Tibial artery (tissue), 4 donors: ENCODE results near the gene HOXC5.

ENCODE experiments used
- DNase-seq, 2 donors: peaks; one replicate each; pipeline ENCODE4 v3.0.0-alpha.2; 2019
- H3K27ac ChIP-seq, 2 donors: fragments of 200-600 bp; sonication (generic) in 1 of 2; 1 replicate in 1 of 2; 2 replicates in 1 of 2; pipeline ENCODE4 v1.5.1; 2018 to 2019; ENCODE audit warnings: mild to moderate bottlenecking in 1 of 2
- H3K27me3 ChIP-seq, 2 donors: fragments of 200-600 bp; sonication (generic) in 1 of 2; one replicate each; pipeline versions ENCODE4 v1.5.1 to v1.6.0; 2016 to 2019
- H3K36me3 ChIP-seq, 3 donors: fragments of 200-600 bp; sonication (generic) in 2 of 3; one replicate each; pipeline ENCODE4 v1.5.1; 2016 to 2019; ENCODE audit warnings: mild to moderate bottlenecking in 2 of 3
- H3K4me1 ChIP-seq, 4 donors: fragments of 200-600 bp; sonication (generic) in 2 of 4; 1 replicate in 3 of 4; 2 replicates in 1 of 4; pipeline ENCODE4 v1.5.1; 2016 to 2019
- H3K4me3 ChIP-seq, 2 donors: fragments of 200-600 bp; sonication (generic) in 1 of 2; 1 replicate in 1 of 2; 2 replicates in 1 of 2; pipeline ENCODE4 v1.5.1; 2018 to 2019; ENCODE audit warnings: mild to moderate bottlenecking in 2 of 2
- H3K9me3 ChIP-seq, 3 donors: fragments of 200-600 bp; sonication (generic) in 1 of 3; one replicate each; pipeline ENCODE4 v1.5.1; 2016 to 2019
- intact Hi-C: fragments of 100-400 bp; cut with DNase I; formaldehyde crosslinking; loops from one replicate; pipeline ENCODE4 v1.15.0; 2023; ENCODE audit warnings: low total_unique reads
- TF ChIP-seq, protein P1 (sequence below), 2 experiments: fragments of 200-600 bp in 1 of 2; fragments of 450-650 bp in 1 of 2; IDR thresholded peaks; one replicate each; pipeline ENCODE4 v1.5.1; 2017 to 2019; ENCODE audit warnings: antibody characterized with exemption in 2 of 2, mild to moderate bottlenecking in 1 of 2, moderate library complexity in 1 of 2

The HOXC5 gene

GRCh38 chr12:54037360-54038283 is 4.8 kb downstream of the HOXC5 start:
- Histone ChIP-seq H3K36me3 (no peaks in the 10 kb centered on the region), H3K27ac (peak overlapping the region; percentile 58 to 62), H3K9me3 (no peaks in the 10 kb centered on the region), H3K4me3 (no peak overlapping the region), H3K27me3 (no peaks in the 10 kb centered on the region), H3K4me1 (peaks cover 5 to 86% (median 71%) of the 10 kb centered on the region in 4 donors)
- DNase-seq = no peak
- TF ChIP-seq, protein P1, sequence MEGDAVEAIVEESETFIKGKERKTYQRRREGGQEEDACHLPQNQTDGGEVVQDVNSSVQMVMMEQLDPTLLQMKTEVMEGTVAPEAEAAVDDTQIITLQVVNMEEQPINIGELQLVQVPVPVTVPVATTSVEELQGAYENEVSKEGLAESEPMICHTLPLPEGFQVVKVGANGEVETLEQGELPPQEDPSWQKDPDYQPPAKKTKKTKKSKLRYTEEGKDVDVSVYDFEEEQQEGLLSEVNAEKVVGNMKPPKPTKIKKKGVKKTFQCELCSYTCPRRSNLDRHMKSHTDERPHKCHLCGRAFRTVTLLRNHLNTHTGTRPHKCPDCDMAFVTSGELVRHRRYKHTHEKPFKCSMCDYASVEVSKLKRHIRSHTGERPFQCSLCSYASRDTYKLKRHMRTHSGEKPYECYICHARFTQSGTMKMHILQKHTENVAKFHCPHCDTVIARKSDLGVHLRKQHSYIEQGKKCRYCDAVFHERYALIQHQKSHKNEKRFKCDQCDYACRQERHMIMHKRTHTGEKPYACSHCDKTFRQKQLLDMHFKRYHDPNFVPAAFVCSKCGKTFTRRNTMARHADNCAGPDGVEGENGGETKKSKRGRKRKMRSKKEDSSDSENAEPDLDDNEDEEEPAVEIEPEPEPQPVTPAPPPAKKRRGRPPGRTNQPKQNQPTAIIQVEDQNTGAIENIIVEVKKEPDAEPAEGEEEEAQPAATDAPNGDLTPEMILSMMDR (IDR thresholded peaks at IDR 0.05) = no peak
- intact Hi-C loops = no loop called here

DNA sequence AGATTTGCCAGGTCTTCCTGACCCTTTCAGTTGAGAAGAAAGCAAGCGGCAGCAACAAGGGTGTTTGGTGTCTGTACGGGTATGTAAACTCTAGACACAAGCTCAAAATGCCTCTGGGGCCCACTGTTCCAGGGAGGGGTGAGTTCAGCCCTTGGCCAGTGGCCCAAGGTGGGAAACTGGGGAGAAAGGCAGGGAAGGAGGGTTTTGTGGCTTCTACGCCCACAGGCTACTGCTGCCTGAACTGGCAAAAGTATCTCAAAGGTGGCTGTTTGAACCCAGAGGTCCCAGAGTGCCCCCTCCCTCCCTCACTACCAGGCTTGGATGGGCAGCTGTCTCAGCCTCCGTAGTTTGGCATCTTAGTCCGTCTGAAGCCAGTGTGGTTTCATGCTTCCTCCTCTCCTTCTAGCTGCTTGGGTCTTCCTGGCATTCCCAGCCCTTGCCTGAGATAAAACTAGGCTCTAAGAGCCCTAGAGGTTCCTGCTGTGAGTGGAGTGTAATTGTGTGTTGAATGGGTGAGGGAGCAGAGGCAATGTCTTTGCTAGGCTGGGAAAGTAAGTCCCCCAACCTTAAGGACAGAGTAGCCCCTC is 5.5 kb downstream of the HOXC5 start:
- Histone ChIP-seq H3K4me1 (peaks cover 5 to 79% (median 67%) of the 10 kb centered on the region in 4 donors), H3K27ac (peak overlapping the region; percentile 58 to 62), H3K36me3 (no peaks in the 10 kb centered on the region), H3K27me3 (no peaks in the 10 kb centered on the region), H3K9me3 (no peaks in the 10 kb centered on the region), H3K4me3 (no peak overlapping the region)
- intact Hi-C loops = no loop called here
- TF ChIP-seq, protein P1 (IDR thresholded peaks at IDR 0.05) = no peak
- DNase-seq = no peak

- H3K36me3 ChIP-seq = no peaks in the 10 kb centered on the region
- peak overlapping the region; percentile 19 to 30 for H3K4me3 ChIP-seq
- intact Hi-C loops = no loop called here
- no peaks in the 10 kb centered on the region for H3K27me3 ChIP-seq
- H3K9me3 ChIP-seq = no peaks in the 10 kb centered on the region
- peak in 1 of 2 donors; percentile 65 for DNase-seq
- peaks cover 5 to 76% (median 64%) of the 10 kb centered on the region in 4 donors for H3K4me1 ChIP-seq
- H3K27ac ChIP-seq = peak overlapping the region; percentile 58 to 62
- TF ChIP-seq, protein P1 (IDR thresholded peaks at IDR 0.05) = no peak
Measured at GRCh38 chr12:54038871-54039414, 6.1 kb downstream of the HOXC5 start.

DNA sequence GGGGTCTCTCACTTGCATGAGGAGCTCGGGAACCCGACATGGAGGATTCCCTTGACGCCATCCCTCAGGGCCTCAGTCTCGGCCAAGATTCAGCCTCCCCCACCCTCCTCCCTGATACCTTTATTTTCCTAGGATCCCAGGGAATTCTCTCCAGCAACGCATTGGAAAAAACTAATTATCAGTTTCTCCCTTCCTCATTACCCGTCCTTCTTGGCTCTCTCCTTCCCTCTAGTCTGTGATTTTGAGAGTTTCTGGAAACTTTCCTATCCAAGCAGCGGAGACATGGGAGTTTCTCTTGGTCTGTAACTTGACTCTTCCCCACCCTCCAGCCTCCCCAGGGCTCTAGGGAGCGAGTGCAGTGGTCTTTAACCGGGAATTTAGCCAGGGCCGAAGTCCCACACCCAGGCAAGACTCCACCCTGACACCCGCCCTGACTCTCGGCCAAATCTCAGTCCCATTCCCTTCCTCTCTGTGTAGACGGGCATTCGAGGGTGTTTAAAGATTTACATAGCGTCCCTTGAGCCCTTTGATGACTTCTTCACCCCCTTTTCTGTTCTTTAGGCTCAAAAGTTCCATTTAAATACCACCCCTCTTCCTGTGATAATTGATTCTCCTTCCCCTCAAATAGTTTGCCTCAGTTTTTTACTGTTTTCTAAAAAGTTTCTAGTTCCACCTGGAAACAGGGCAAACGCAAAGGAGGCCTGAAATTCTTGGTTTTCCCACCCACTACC is 6.7 kb downstream of the HOXC5 start:
- Histone ChIP-seq H3K9me3 (no peaks in the 10 kb centered on the region), H3K27ac (peak overlapping the region; percentile 58 to 62), H3K4me1 (peaks cover 5 to 70% (median 58%) of the 10 kb centered on the region in 4 donors), H3K4me3 (peak overlapping the region; percentile 19 to 30), H3K27me3 (no peaks in the 10 kb centered on the region), H3K36me3 (no peaks in the 10 kb centered on the region)
- TF ChIP-seq, protein P1 (IDR thresholded peaks at IDR 0.05) = no peak
- DNase-seq = peak; percentile 67 to 81
- intact Hi-C loops = no loop called here

DNA sequence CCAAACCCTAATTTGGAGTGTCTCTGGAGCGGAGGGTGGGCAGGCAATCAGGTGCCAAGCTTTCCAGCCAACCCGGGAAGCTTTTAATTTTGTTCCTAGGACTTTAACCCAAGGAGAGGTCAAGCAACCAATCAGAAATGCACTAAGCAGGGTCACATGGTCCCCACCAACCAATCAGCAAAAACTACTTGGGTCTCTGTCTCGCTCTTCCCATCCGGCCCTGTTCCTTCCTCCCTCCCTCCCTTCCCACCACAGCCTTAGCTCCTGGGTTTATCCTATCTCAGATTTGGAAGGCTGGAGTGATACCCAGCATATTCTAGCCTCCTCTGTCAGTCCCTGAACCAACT is 7.3 kb downstream of the HOXC5 start:
- peak in 1 of 2 donors; percentile 72 for DNase-seq
- TF ChIP-seq, protein P1 (IDR thresholded peaks at IDR 0.05) = no peak
- H3K27ac ChIP-seq = peak overlapping the region; percentile 58 to 62

More for the DNA sequence above, 7.3 kb downstream of the HOXC5 start:
- Histone ChIP-seq H3K36me3 (no peaks in the 10 kb centered on the region), H3K4me1 (peaks cover 5 to 64% (median 54%) of the 10 kb centered on the region in 4 donors), H3K4me3 (peak overlapping the region; percentile 19 to 30), H3K27me3 (no peaks in the 10 kb centered on the region), H3K9me3 (no peaks in the 10 kb centered on the region)
- intact Hi-C loops = no loop called here
